Heart left ventricle (tissue), 13 donors: ENCODE data around the gene SERPINA6.

ENCODE experiments used
- POLR2A ChIP-seq, 2 donors: fragments of 450-650 bp; IDR thresholded peaks; one replicate each; pipeline ENCODE4 v1.6.1; 2017; ENCODE audit warnings: antibody characterized with exemption in 2 of 2, mild to moderate bottlenecking in 2 of 2, moderate library complexity in 2 of 2
- TF ChIP-seq, protein P1 (sequence below), 12 donors: fragments of 200-600 bp; sonication (generic) in 4 of 12; IDR thresholded peaks; one replicate each; pipeline versions ENCODE4 v1.5.0 to v1.8.0; 2018 to 2022; ENCODE audit warnings: antibody characterized with exemption in 12 of 12, mild to moderate bottlenecking in 5 of 12
- donor health status: ischemic (EF 13 %, LVEDD 7.1; RV severe dilation, severe dysfunction).
- donor health status: DM: no; HTN: yes; CAD: no.
- donor health status: DM: no; HTN: no; CAD: no.
- donor health status: ischemic (EF 25% LVEDD 6.9; RV normal size, moderate dysfunction).
- donor health status: ischemic (EF 25% LVEDD 5.7; RV mildly dilated, moderate dysfunction).
- donor health status: ischemic (EF 35%, LVEDD 5.7; RV mildly dilated, moderate dysfunction).
- donor health status: nonischemic (EF 11% LVEDD 7.7; RV severe dilation, severe dysfunction).
- donor health status: DM: yes; HTN: yes; CAD: no.
- donor health status: PGD.
- donor health status: ischemic (EF 29% LVEDD 5.4; RV normal size, mild dysfunction).
- donor health status: nonischemic (EF 23%, LVEDD 6.1; RV moderate dilation, normal function).

DNA sequence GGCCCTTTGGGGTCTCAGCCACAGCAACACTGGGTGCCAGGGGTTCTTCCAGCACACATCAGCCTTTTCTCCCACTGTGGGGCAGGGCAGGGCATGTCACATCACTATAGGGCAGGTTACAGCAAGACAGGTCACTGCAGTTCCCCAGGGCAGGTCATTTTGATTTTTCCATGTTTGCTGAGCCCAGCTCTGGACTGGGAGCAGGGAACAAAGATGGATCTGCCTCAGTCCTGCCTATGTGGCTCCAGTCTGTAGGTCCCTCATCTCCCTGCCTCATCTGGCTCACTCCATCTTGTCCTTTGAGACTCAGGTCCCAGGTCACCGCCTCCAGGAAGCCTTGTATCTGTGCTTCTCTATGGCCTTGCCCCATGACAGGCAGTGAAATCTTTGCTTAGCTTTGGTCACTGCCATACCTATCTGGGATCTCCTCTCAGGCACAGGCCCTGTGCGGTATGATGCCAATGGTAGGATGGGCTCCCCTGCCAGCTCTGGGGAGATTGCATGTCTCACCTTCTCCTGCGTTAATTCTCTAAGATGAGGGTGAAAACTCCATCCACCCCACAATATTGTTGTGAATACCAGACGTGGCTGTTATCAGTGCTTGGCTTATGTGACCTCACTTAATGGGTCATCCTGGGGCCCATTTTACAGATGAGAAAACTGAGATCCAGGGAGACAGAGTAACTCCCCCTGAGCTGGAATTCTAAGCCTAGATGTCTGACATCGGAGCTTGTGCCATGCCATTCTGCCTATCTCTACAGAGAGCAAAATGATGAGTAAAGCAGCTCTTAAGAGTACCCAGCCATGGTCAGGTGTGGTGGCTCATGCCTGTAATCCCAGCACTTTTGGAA lies 1.5 kb downstream of the SERPINA6 start:
- TF ChIP-seq, protein P1, sequence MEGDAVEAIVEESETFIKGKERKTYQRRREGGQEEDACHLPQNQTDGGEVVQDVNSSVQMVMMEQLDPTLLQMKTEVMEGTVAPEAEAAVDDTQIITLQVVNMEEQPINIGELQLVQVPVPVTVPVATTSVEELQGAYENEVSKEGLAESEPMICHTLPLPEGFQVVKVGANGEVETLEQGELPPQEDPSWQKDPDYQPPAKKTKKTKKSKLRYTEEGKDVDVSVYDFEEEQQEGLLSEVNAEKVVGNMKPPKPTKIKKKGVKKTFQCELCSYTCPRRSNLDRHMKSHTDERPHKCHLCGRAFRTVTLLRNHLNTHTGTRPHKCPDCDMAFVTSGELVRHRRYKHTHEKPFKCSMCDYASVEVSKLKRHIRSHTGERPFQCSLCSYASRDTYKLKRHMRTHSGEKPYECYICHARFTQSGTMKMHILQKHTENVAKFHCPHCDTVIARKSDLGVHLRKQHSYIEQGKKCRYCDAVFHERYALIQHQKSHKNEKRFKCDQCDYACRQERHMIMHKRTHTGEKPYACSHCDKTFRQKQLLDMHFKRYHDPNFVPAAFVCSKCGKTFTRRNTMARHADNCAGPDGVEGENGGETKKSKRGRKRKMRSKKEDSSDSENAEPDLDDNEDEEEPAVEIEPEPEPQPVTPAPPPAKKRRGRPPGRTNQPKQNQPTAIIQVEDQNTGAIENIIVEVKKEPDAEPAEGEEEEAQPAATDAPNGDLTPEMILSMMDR (IDR thresholded peaks at IDR 0.05): no peak
- TF ChIP-seq POLR2A (IDR thresholded peaks at IDR 0.05): no peak
